SK-N-SH (cell line): ENCODE measurements around the gene TMEM144.
"Not testable (repeated sequence)": the region's sequence is repeated elsewhere in the genome, so short reads cannot be mapped to it uniquely, and the experiment has no call there.

Experiments
- CTCF ChIP-seq: fragments of 200-600 bp; sonication (generic); IDR thresholded peaks from 2 replicates; pipeline ENCODE4 v1.6.1; 2017; ENCODE audit warnings: antibody characterized with exemption, mild to moderate bottlenecking, moderate library complexity
- EP300 ChIP-seq, 2 experiments: IDR thresholded peaks; 2 replicates each; pipeline versions ENCODE4 v1.4.0 to v1.6.1; 2012; ENCODE audit warnings: borderline replicate concordance in 1 of 2, low read depth in 1 of 2, low read length in 1 of 2
- FOSL2 ChIP-seq: IDR thresholded peaks from 2 replicates; pipeline ENCODE4 v1.4.0; 2012; ENCODE audit warnings: low read depth, mild to moderate bottlenecking, moderate library complexity, borderline replicate concordance
- JUND ChIP-seq: IDR thresholded peaks from 2 replicates; pipeline ENCODE4 v1.4.0; 2012
- MXI1 ChIP-seq: IDR thresholded peaks from 2 replicates; pipeline ENCODE4 v1.6.1; 2012; ENCODE audit warnings: mild to moderate bottlenecking, low read depth, low read length, improper control_type of control experiment
- NFIC ChIP-seq: IDR thresholded peaks from 2 replicates; pipeline ENCODE4 v1.4.0; 2012; ENCODE audit warnings: borderline replicate concordance
- NRF1 ChIP-seq: IDR thresholded peaks from 2 replicates; pipeline ENCODE4 v1.6.1; 2012; ENCODE audit warnings: low read depth, mild to moderate bottlenecking, low read length
- POLR2AphosphoS5 ChIP-seq: IDR thresholded peaks from 2 replicates; pipeline ENCODE4 v1.6.1; 2012; ENCODE audit warnings: low read depth, low read length
- RCOR1 ChIP-seq: fragments of 150-350 bp; IDR thresholded peaks from 2 replicates; pipeline ENCODE4 v1.6.1; 2017; ENCODE audit warnings: antibody characterized with exemption, low read length
- REST ChIP-seq: IDR thresholded peaks from 2 replicates; pipeline ENCODE4 v1.6.1; 2012; ENCODE audit warnings: mild to moderate bottlenecking, low read depth, low read length, moderate library complexity
- SIN3A ChIP-seq: IDR thresholded peaks from 2 replicates; pipeline ENCODE4 v1.6.1; 2012; ENCODE audit warnings: low read depth, mild to moderate bottlenecking, low read length, moderate library complexity, borderline replicate concordance
- TAF1 ChIP-seq: IDR thresholded peaks from 2 replicates; pipeline ENCODE4 v1.6.1; 2012; ENCODE audit warnings: low read depth, mild to moderate bottlenecking, low read length, moderate library complexity, borderline replicate concordance
- USF2 ChIP-seq: fragments of 150-350 bp; IDR thresholded peaks from 2 replicates; pipeline ENCODE4 v1.6.1; 2017; ENCODE audit warnings: antibody characterized with exemption, low read length, low read depth, borderline replicate concordance

- not testable (repeated sequence) for TF ChIP-seq CTCF; TAF1; REST; EP300 (IDR thresholded peaks at IDR 0.05; ENCODE audit: borderline replicate concordance in 1 of 2, low read depth in 1 of 2, low read length in 1 of 2); NRF1; SIN3A; USF2; POLR2AphosphoS5; MXI1; NFIC; RCOR1; FOSL2; JUND
Measured at GRCh38 chr4:158224999-158225398, 14.7 kb downstream of the TMEM144 start.
